DLD1 (cell line): ENCODE data around the gene FLT3LG.

ENCODE experiments used
- in situ Hi-C: cut with HindIII; loops from 2 replicates; pipeline ENCODE4 v1.10.0; 2017; ENCODE audit warnings: low sequenced_read_pairs

The FLT3LG gene

DNA sequence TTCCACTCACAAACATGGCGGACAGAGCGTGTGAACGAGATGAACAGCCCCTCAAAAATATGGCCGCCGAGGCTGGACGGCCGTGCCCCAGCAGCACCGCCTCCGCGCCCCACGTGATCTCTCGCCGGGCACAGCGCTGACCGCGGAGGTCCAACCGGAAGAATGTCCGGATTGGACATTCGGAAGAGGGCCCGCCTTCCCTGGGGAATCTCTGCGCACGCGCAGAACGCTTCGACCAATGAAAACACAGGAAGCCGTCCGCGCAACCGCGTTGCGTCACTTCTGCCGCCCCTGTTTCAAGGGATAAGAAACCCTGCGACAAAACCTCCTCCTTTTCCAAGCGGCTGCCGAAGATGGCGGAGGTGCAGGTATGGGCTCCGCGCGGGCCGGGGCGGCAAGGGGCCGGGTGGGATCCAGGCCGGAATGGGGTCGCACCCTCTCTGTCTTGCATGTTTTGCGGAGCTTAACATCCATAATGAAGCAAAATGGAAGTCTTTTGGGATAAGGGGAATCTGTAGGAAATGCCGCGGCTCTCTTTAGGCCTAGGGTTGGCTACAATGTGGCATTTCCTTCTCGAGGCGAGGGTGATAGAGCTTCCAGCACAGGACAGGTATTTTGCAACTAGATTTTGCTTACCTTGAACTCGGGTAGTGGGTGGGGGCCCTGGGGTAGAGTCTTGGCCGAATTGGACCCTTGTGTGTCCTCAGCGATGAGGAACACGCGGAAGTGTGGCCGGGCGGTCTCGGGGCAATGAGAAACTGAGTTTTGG lies 13.4 kb downstream of the FLT3LG start, which contains the start of gene RPL13A:
TSS of gene RPL13A (plus strand) at position 332 of the 769 bp plus-strand sequence. CDS start at position 354, 22 bp downstream.
- in situ Hi-C loops: no loop called here

GRCh38 chr19:49488046-49488862 lies 14.2 kb downstream of the FLT3LG start:
- in situ Hi-C loops: no loop called here

DNA sequence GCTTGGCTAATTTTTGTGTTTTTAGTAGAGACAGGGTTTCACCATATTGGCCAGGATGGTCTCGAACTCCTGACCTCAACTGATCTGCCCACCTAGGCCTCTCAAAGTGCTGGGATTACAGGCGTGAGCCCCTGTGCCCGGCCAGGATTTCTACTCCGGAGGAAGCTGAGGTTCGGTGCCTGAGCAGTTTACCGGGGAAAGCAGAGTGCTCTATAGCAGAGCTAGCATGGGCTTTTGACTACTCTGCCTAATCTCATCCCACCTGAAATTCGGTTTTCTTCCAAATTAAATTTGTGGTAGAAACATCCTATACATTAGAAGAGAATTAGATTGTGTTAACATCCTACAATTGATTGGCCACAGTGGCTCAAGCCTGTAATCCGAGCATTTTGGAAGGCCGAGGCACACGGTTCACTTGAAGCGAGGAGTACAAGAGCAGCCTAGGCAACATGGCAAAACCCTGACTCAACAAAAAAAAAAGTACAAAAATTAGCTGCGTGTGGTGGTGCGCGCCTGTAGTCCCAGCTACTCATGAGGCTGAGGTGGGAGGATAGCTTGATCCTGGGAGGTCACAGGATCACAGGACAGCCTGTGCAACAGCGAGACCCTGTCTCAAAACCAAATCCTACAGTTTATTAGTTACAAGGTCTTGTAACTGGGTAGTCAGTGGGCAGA lies 15.0 kb downstream of the FLT3LG start:
- in situ Hi-C loops: no loop called here

- in situ Hi-C loops: no loop called here
Observed at GRCh38 chr19:49489601-49490167, 15.7 kb downstream of the FLT3LG start.

GRCh38 chr19:49490287-49491029 lies 16.4 kb downstream of the FLT3LG start:
- in situ Hi-C loops: no loop called here

DNA sequence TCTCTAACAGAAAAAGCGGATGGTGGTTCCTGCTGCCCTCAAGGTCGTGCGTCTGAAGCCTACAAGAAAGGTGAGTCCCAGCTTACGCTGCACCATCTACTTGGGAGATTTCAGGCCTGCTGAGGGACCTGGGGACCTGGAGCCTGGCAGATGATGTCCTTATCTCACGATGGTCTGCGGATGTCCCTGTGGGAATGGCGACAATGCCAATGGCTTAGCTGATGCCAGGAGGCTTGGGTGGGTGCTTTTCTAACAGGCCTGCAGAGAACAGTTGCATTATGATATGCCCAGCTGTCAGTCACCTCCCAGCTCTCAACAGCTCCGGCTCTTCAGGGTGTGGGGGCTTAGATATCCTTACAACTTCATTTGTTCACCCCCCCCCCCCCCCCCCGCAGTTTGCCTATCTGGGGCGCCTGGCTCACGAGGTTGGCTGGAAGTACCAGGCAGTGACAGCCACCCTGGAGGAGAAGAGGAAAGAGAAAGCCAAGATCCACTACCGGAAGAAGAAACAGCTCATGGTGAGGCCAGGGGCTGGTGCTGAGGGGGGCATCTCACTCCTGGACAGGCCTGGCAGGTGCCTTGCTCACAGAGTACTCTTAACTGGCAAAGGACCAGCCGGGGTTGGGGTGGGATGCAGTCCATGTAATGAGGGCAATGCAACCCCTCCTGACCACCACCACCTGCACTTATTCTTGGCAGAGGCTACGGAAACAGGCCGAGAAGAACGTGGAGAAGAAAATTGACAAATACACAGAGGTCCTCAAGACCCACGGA lies 17.2 kb downstream of the FLT3LG start:
- in situ Hi-C loops: no loop called here

DNA sequence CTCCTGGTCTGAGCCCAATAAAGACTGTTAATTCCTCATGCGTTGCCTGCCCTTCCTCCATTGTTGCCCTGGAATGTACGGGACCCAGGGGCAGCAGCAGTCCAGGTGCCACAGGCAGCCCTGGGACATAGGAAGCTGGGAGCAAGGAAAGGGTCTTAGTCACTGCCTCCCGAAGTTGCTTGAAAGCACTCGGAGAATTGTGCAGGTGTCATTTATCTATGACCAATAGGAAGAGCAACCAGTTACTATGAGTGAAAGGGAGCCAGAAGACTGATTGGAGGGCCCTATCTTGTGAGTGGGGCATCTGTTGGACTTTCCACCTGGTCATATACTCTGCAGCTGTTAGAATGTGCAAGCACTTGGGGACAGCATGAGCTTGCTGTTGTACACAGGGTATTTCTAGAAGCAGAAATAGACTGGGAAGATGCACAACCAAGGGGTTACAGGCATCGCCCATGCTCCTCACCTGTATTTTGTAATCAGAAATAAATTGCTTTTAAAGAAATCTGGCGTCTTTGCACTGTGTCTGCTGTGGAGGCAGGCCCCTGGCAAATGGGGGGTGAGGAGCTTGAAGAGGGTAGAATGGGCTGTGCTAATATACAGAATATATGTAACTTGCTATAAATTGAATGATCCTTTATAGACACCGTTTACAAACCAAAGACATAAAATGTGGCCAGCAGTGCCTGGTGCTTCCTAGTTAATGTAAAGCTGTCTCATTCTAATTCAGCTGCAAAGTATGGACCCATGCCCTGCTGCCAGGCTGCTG lies 18.0 kb downstream of the FLT3LG start:
- in situ Hi-C loops: no loop called here

- in situ Hi-C loops: no loop called here
Observed at GRCh38 chr19:49492573-49493405, 18.8 kb downstream of the FLT3LG start.

DNA sequence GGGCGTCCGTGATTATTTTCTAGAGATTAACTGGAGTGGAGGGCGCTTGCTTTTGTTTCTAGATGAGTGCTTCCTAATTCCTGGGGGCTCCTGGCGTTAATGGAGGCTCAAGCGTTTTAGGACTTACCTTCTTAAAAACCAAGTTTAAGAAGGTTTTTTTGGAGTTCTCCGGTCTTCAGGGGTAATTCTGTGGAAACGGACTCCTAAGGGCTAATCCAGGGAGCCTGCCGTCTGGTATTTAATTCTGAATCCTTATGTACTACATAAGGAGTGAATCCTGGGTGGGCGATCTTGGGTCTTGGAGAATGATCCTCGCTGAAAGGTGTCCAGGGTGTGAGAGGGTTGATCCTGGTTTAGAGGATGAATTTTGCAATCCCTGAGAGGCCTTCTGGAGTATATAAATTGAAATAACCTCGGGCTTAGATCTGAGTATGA lies 22.6 kb downstream of the FLT3LG start:
- in situ Hi-C loops: no loop called here

DNA sequence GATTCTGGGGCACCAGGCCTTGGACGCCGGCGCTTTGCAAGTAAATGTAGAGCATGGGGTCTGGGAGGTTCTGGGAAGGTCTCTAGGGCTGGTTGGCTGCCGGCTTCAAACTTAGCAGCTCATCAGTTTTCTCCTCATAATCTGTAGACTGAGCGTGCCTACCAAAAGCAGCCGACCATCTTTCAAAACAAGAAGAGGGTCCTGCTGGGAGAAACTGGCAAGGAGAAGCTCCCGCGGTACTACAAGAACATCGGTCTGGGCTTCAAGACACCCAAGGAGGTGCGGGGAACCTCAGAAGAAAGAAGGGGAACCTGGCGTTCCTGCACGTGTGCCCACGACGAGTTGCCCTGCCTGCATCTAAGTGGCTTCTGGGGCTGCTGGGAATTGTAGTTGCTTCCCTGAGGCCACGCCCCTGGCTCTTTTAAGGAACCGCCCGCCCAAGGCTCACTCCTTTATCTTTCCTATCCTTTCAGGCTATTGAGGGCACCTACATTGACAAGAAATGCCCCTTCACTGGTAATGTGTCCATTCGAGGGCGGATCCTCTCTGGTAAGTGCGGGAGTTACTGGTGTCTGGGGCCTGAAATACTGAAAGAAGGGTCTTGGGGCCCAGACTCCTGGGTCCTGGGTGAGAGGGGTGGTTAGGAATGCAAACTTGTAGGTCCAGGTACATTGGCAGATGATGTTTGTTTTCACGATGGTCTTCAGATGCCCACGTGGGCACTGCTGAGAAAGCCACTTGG lies 23.2 kb downstream of the FLT3LG start:
- in situ Hi-C loops: no loop called here

- in situ Hi-C loops: no loop called here
Observed at GRCh38 chr19:49497789-49498103, 23.7 kb downstream of the FLT3LG start.

GRCh38 chr19:49498475-49498874 lies 24.5 kb downstream of the FLT3LG start:
- in situ Hi-C loops: no loop called here

GRCh38 chr19:49499030-49499670 lies 25.1 kb downstream of the FLT3LG start:
- in situ Hi-C loops: no loop called here

- in situ Hi-C loops: no loop called here
Observed at GRCh38 chr19:49502866-49503581, 29.0 kb downstream of the FLT3LG start.

- in situ Hi-C loops: no loop called here
Observed at GRCh38 chr19:49503582-49503962, 29.6 kb downstream of the FLT3LG start.

GRCh38 chr19:49506575-49507105 lies 32.6 kb downstream of the FLT3LG start:
- in situ Hi-C loops: no loop called here
